Panc1 (cell line): Measurements from ENCODE around the gene TOP1. TPM values are rescaled to one million over a fixed set of nuclear protein-coding genes. Genes with fewer than 3 reads are reported as not detected.

Source experiments
- ATAC-seq: fragments of 200-7000 bp; cut with Tn5 transposase; 2 replicates; pipeline ENCODE4 v1.9.1; 2020; ENCODE audit warnings: mild to moderate bottlenecking, moderate library complexity
- BruUV-seq: library from RNA; stranded (reverse); fragments of 400-500 nt; replicated peaks from 2 replicates; lab custom pipeline; 2021; lab: Mats Ljungman, UMichigan
- CTCF ChIA-PET: fragments of 300-600 bp; sonication (Branson Sonifier 250); formaldehyde crosslinking; loops from one replicate; lab custom pipeline; 2022; ENCODE audit warnings: antibody characterized with exemption; lab: Charles Lee
- POLR2A ChIA-PET: fragments of 300-600 bp; sonication (Branson Sonifier 250); formaldehyde crosslinking; loops from one replicate; lab custom pipeline; 2022; ENCODE audit warnings: antibody characterized with exemption; lab: Charles Lee
- DNase-seq: peaks from one replicate; pipeline ENCODE4 v3.0.0-alpha.2; 2010; ENCODE audit warnings: low read depth, low spot score
- H3K27ac ChIP-seq: 2 replicates; pipeline ENCODE4 v1.5.1; 2011; ENCODE audit warnings: mild to moderate bottlenecking, low read length, inconsistent platforms
- H3K27me3 ChIP-seq: fragments of 200-500 bp; sonication (Bioruptor generic); 2 replicates; pipeline ENCODE4 v1.6.0; 2014; ENCODE audit warnings: low read length, inconsistent platforms; ENCODE audit not compliant: control insufficient read depth, insufficient read depth
- H3K36me3 ChIP-seq: fragments of 200-500 bp; sonication (Bioruptor generic); 2 replicates; pipeline ENCODE4 v1.5.1; 2014; ENCODE audit warnings: inconsistent platforms, mild to moderate bottlenecking, low read length, moderate library complexity; ENCODE audit not compliant: control insufficient read depth, insufficient read depth
- H3K4me1 ChIP-seq: 2 replicates; pipeline ENCODE4 v1.5.1; 2011; ENCODE audit warnings: inconsistent platforms, mild to moderate bottlenecking, low read length, moderate library complexity; ENCODE audit not compliant: control insufficient read depth, insufficient read depth
- H3K4me3 ChIP-seq, 2 experiments: 2 replicates each; pipeline ENCODE4 v1.5.1; 2011 to 2012; ENCODE audit warnings: low read depth in 2 of 2, low read length in 2 of 2, mild to moderate bottlenecking in 2 of 2, inconsistent platforms in 1 of 2, moderate library complexity in 1 of 2
- H3K9me3 ChIP-seq: fragments of 200-500 bp; sonication (Bioruptor generic); 2 replicates; pipeline ENCODE4 v1.5.1; 2014; ENCODE audit warnings: low read depth, mild to moderate bottlenecking, inconsistent platforms, low read length, moderate library complexity; ENCODE audit not compliant: control insufficient read depth, insufficient read depth
- CTCF ChIP-seq: fragments of 450-650 bp; IDR thresholded peaks from 2 replicates; pipeline ENCODE4 v1.5.1; 2017; ENCODE audit warnings: mild to moderate bottlenecking
- POLR2AphosphoS5 ChIP-seq: IDR thresholded peaks from 2 replicates; pipeline ENCODE4 v1.6.1; 2012; ENCODE audit warnings: mild to moderate bottlenecking, low read depth, low read length, moderate library complexity
- REST ChIP-seq, 2 experiments: IDR thresholded peaks; 2 replicates each; pipeline ENCODE4 v1.6.1; 2011 to 2012; ENCODE audit warnings: low read depth in 2 of 2, control low read depth in 1 of 2, low read length in 1 of 2, mild to moderate bottlenecking in 1 of 2, moderate library complexity in 1 of 2; ENCODE audit not compliant: insufficient read depth in 1 of 2
- SIN3A ChIP-seq: IDR thresholded peaks from 2 replicates; pipeline ENCODE4 v1.6.1; 2012; ENCODE audit warnings: low read depth, mild to moderate bottlenecking, low read length, moderate library complexity, borderline replicate concordance; ENCODE audit not compliant: insufficient read depth
- TCF7L2 ChIP-seq: IDR thresholded peaks from 2 replicates; pipeline ENCODE4 v1.6.1; 2011; ENCODE audit warnings: mild to moderate bottlenecking, low read depth, low read length, inconsistent platforms
- in situ Hi-C: cut with HindIII; loops from 2 replicates; pipeline ENCODE4 v1.10.0; 2016; ENCODE audit warnings: low sequenced_read_pairs, low pct_unique_long_range_greater_than_20kb
- intact Hi-C: fragments of 100-400 bp; cut with micrococcal nuclease; formaldehyde crosslinking; loops from one replicate; pipeline ENCODE4 v1.10.0; 2022; ENCODE audit not compliant: unreplicated experiment
- total RNA-seq: library from RNA; stranded (reverse); gene quantifications from one replicate; pipeline ENCODE4 v1.2.1, GENCODE V29; 2021; ENCODE audit not compliant: unreplicated experiment

TOP1 gene
- total RNA-seq, 1 experiment from 2014 or later: 65.2 TPM

- Histone ChIP-seq H3K36me3 (no peaks in the 10 kb centered on the region), H3K27me3 (no peaks in the 10 kb centered on the region), H3K27ac (no peak overlapping the region), H3K4me1 (no peaks in the 10 kb centered on the region), H3K9me3 (0 out of 2 replicates have a peak, but pooled peaks cover 6% of the 10 kb centered on the region), H3K4me3 (no peak overlapping the region)
- TF ChIP-seq CTCF: no peak
- TF ChIP-seq REST (IDR thresholded peaks at IDR 0.05; ENCODE audit: insufficient read depth in 1 of 2, low read depth in 2 of 2, low read length in 1 of 2): no peak
- TF ChIP-seq SIN3A: no peak
- TF ChIP-seq TCF7L2: no peak
- no peak for TF ChIP-seq POLR2AphosphoS5
- no peak for ATAC-seq
- BruUV-seq: no TSS peak
- intact Hi-C loops (loop anchor here (5.0 kb wide), 1 partner anchor 345 kb away; no protein-coding TSS in a partner anchor), in situ Hi-C loops (no loop called here)
- ChIA-PET CTCF (no interaction called here), POLR2A (no interaction called here)
- DNase-seq: no peak
Observed at GRCh38 chr20:40982415-40983145, 46.0 kb upstream of the TOP1 start.

- ATAC-seq: no peak
- ChIA-PET CTCF (no interaction called here), POLR2A (no interaction called here)
- Histone ChIP-seq H3K4me3 (no peak overlapping the region), H3K27ac (no peak overlapping the region), H3K27me3 (no peaks in the 10 kb centered on the region), H3K9me3 (no peaks in the 10 kb centered on the region), H3K4me1 (no peaks in the 10 kb centered on the region), H3K36me3 (no peaks in the 10 kb centered on the region)
- intact Hi-C loops (loop anchor here (5.0 kb wide), 1 partner anchor 343 kb away; no protein-coding TSS in a partner anchor), in situ Hi-C loops (no loop called here)
- TF ChIP-seq SIN3A (no peak), POLR2AphosphoS5 (no peak), CTCF (no peak)
- BruUV-seq: no TSS peak
- no peak for DNase-seq
Observed at GRCh38 chr20:40983898-40984297, 44.7 kb upstream of the TOP1 start.
